ENCODE data around the gene TMUB2.
"Not testable (repeated sequence)": the region's sequence is repeated elsewhere in the genome, so short reads cannot be mapped to it uniquely, and the experiment has no call there.

The TMUB2 gene

GRCh38 chr17:44232061-44232460, 45.3 kb downstream of the TMUB2 start:
- H3K27me3 Mint-ChIP-seq: no peaks in the 10 kb centered on the region
- no peak for ATAC-seq
- no peak for DNase-seq
- no peak overlapping the region for H3K27ac Mint-ChIP-seq
- H3K36me3 Mint-ChIP-seq (ENCODE audit: low read depth): no peaks in the 10 kb centered on the region
- peaks cover 8% of the 10 kb centered on the region for H3K4me1 Mint-ChIP-seq
- H3K9me3 Mint-ChIP-seq: no peaks in the 10 kb centered on the region
- H3K4me3 Mint-ChIP-seq: no peak overlapping the region

DNA sequence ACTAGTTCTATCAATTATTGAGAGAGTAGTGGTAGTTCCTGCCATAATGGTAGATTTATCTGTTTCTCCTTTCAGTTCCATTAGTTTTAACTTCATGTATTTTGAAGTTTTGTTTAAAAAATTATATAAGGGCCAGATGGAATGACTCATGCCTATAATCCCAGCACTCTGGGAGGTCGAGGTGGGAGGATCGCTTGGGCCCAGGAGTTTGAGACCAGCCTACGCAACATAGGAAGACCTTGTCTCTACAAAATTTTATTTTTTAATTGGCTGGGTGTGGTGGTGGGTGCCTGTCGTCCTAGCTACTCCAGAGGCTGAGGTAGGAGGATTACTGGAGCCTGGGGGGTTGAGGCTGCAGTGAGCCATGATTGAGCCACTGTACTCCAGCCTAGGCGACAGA, 46.8 kb downstream of the TMUB2 start:
- ATAC-seq (no peak), DNase-seq (no peak)
- no peaks in the 10 kb centered on the region for H3K27me3 Mint-ChIP-seq
- H3K36me3 Mint-ChIP-seq (ENCODE audit: low read depth): no peaks in the 10 kb centered on the region
- no peak overlapping the region for H3K4me3 Mint-ChIP-seq
- peaks cover 8% of the 10 kb centered on the region for H3K4me1 Mint-ChIP-seq
- no peak overlapping the region for H3K27ac Mint-ChIP-seq
- H3K9me3 Mint-ChIP-seq: no peaks in the 10 kb centered on the region

- H3K9me3 Mint-ChIP-seq: no peaks in the 10 kb centered on the region
- DNase-seq: no peak
- H3K27me3 Mint-ChIP-seq: no peaks in the 10 kb centered on the region
- H3K4me1 Mint-ChIP-seq: peaks cover 8% of the 10 kb centered on the region
- no peak overlapping the region for H3K4me3 Mint-ChIP-seq
- H3K27ac Mint-ChIP-seq: no peak overlapping the region
- no peak for ATAC-seq
- H3K36me3 Mint-ChIP-seq (ENCODE audit: low read depth): no peaks in the 10 kb centered on the region
These were observed 48.8 kb downstream of the TMUB2 start for GRCh38 chr17:44235583-44235936.

- peak; percentile 24 for ATAC-seq
- H3K36me3 Mint-ChIP-seq (ENCODE audit: low read depth): no peaks in the 10 kb centered on the region
- no peaks in the 10 kb centered on the region for H3K9me3 Mint-ChIP-seq
- H3K4me1 Mint-ChIP-seq: peaks cover 8% of the 10 kb centered on the region
- DNase-seq: no peak
- H3K4me3 Mint-ChIP-seq: no peak overlapping the region
- H3K27me3 Mint-ChIP-seq: no peaks in the 10 kb centered on the region
- no peak overlapping the region for H3K27ac Mint-ChIP-seq
These were observed 49.7 kb downstream of the TMUB2 start for GRCh38 chr17:44236444-44236991.

DNA sequence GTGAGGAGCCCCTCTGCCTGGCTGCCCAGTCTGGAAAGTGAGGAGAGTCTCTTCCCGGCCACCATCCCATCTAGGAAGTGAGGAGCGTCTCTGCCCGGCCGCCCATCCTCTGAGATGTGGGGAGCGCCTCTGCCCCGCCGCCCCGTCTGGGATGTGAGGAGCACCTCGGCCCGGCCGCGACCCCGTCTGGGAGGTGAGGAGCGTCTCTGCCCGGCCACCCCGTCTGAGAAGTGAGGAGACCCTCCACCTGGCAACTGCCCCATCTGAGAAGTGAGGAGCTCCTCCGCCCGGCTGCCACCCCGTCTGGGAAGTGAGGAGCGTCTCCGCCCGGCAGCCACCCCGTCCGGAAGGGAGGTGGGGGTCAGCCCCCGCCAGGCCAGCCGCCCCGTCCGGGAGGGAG, 51.1 kb downstream of the TMUB2 start:
- not testable (repeated sequence) for H3K27me3 Mint-ChIP-seq; H3K4me3 Mint-ChIP-seq; DNase-seq; H3K36me3 Mint-ChIP-seq (ENCODE audit: low read depth); ATAC-seq; H3K9me3 Mint-ChIP-seq; H3K27ac Mint-ChIP-seq; H3K4me1 Mint-ChIP-seq

DNA sequence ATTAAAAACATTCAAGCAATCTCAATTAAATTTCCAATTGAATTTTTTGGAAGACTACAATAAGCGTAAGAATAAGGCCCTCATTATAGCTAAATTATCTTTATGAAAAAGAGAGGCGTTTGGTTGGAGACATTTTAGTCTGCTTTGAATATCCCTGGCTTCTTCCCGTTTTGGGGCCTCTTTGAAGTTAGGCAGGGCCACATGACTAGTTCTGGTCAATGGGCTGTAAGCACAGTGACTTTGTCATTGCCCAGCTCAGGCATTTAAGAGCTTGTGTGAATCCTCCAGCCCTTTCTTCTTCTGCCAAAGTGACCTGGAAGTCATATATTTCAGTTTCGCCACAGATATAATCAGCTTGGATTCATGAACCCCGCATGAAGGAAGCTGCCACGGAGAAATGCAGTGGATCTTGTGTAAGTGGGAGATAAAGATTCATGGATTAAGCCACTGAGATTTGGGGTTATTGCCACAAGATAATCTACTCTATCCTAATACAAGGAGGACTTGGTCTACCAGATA, 54.4 kb downstream of the TMUB2 start:
- no peak overlapping the region for H3K4me3 Mint-ChIP-seq
- H3K36me3 Mint-ChIP-seq (ENCODE audit: low read depth): no peaks in the 10 kb centered on the region
- H3K27ac Mint-ChIP-seq: no peak overlapping the region
- DNase-seq (no peak), ATAC-seq (no peak)
- H3K4me1 Mint-ChIP-seq: peaks cover 16% of the 10 kb centered on the region
- H3K9me3 Mint-ChIP-seq: no peaks in the 10 kb centered on the region
- no peaks in the 10 kb centered on the region for H3K27me3 Mint-ChIP-seq

Data from activated naive CD8-positive, alpha-beta T cell treated with anti-CD3 and anti-CD28 coated beads, Interleukin-2, amount 50 U/mL, for 24 hours (primary cell).